Osteoblast (primary cell): ENCODE data around the gene TIAM2. TPM values are rescaled to one million over a fixed set of nuclear protein-coding genes. Genes with fewer than 3 reads are reported as not detected.

Experiments used
- DNase-seq: peaks from one replicate; pipeline ENCODE4 v3.0.0; 2011; ENCODE audit warnings: low spot score, mixed read lengths; ENCODE audit not compliant: insufficient read length; ENCODE audit errors: missing footprints
- H2AFZ ChIP-seq: 2 replicates; pipeline ENCODE4 v1.6.0; 2011; ENCODE audit warnings: mild to moderate bottlenecking, low read length
- H3K27ac ChIP-seq: 2 replicates; pipeline ENCODE4 v1.5.1; 2011; ENCODE audit warnings: mild to moderate bottlenecking, low read depth, low read length, moderate library complexity
- H3K27me3 ChIP-seq: 2 replicates; pipeline ENCODE4 v1.6.0; 2012; ENCODE audit warnings: mild to moderate bottlenecking, control low read depth, inconsistent platforms, low read length, moderate library complexity; ENCODE audit not compliant: insufficient read depth
- H3K36me3 ChIP-seq: 2 replicates; pipeline ENCODE4 v1.5.1; 2011; ENCODE audit warnings: mild to moderate bottlenecking, low read length, control low read depth, moderate library complexity; ENCODE audit not compliant: insufficient read depth
- H3K4me1 ChIP-seq: 2 replicates; pipeline ENCODE4 v1.5.1; 2011; ENCODE audit warnings: mild to moderate bottlenecking, low read length, control low read depth, moderate library complexity; ENCODE audit not compliant: insufficient read depth
- H3K4me2 ChIP-seq: 2 replicates; pipeline ENCODE4 v1.6.0; 2011; ENCODE audit warnings: mild to moderate bottlenecking, low read length; ENCODE audit not compliant: insufficient read depth
- H3K4me3 ChIP-seq: fragments of 200-600 bp; sonication (generic); 3 replicates; pipeline ENCODE4 v1.5.1; 2012; ENCODE audit warnings: mild to moderate bottlenecking, low read length, inconsistent platforms; ENCODE audit not compliant: insufficient read depth
- H3K79me2 ChIP-seq: 2 replicates; pipeline ENCODE4 v1.6.0; 2012; ENCODE audit warnings: mild to moderate bottlenecking, low read length, control low read depth, inconsistent platforms; ENCODE audit not compliant: insufficient read depth
- H3K9me3 ChIP-seq: 2 replicates; pipeline ENCODE4 v1.5.1; 2011; ENCODE audit warnings: low read depth, low read length, control low read depth
- H4K20me1 ChIP-seq: 2 replicates; pipeline ENCODE4 v1.6.0; 2012; ENCODE audit warnings: mild to moderate bottlenecking, low read length, control low read depth; ENCODE audit not compliant: insufficient read depth
- total RNA-seq: library from RNA; depleted of rRNA; stranded (reverse); fragments of >200 nt; gene quantifications from 2 replicates; pipeline ENCODE4 v1.2.3, GENCODE V29; 2012
- TF ChIP-seq, protein P1 (sequence below): IDR thresholded peaks from 2 replicates; pipeline ENCODE4 v1.5.1; 2011; ENCODE audit warnings: mild to moderate bottlenecking, low read depth, low read length, moderate library complexity; ENCODE audit errors: extremely low read depth

Gene TIAM2
- total RNA-seq, 1 donor, result 31.8 TPM

DNA sequence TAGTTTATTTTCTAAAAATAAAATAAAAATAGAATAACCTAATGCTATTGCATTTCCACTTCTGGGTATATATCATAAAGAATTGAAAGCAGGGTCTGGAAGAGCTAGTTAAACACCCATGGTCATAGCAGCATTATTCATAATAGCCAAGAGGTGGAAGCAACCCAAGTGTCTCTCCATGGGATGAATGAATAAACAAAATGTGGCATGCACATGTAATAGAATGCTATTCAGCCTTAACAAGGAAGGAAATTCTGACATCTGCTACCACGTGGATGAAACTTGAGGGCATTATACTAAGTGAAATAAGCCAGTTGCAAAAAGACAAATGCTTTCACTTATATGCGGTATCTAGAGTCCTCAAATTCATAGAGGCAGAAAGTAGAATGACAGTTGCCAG, 130.8 kb downstream of the TIAM2 start:
- H3K4me2 ChIP-seq, result no peak overlapping the region
- H3K27me3 ChIP-seq, result no peaks in the 10 kb centered on the region
- no peak overlapping the region for H3K4me3 ChIP-seq
- H3K4me1 ChIP-seq, result peaks cover 36% of the 10 kb centered on the region
- peaks cover 7% of the 10 kb centered on the region for H3K36me3 ChIP-seq
- no peak overlapping the region for H3K27ac ChIP-seq
- H3K9me3 ChIP-seq, result no peaks in the 10 kb centered on the region
- H2AFZ ChIP-seq, result no peak overlapping the region
- H4K20me1 ChIP-seq, result no peaks in the 10 kb centered on the region
- H3K79me2 ChIP-seq, result peaks cover 46% of the 10 kb centered on the region
- TF ChIP-seq, protein P1, sequence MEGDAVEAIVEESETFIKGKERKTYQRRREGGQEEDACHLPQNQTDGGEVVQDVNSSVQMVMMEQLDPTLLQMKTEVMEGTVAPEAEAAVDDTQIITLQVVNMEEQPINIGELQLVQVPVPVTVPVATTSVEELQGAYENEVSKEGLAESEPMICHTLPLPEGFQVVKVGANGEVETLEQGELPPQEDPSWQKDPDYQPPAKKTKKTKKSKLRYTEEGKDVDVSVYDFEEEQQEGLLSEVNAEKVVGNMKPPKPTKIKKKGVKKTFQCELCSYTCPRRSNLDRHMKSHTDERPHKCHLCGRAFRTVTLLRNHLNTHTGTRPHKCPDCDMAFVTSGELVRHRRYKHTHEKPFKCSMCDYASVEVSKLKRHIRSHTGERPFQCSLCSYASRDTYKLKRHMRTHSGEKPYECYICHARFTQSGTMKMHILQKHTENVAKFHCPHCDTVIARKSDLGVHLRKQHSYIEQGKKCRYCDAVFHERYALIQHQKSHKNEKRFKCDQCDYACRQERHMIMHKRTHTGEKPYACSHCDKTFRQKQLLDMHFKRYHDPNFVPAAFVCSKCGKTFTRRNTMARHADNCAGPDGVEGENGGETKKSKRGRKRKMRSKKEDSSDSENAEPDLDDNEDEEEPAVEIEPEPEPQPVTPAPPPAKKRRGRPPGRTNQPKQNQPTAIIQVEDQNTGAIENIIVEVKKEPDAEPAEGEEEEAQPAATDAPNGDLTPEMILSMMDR, result no peak
- DNase-seq, result no peak

DNA sequence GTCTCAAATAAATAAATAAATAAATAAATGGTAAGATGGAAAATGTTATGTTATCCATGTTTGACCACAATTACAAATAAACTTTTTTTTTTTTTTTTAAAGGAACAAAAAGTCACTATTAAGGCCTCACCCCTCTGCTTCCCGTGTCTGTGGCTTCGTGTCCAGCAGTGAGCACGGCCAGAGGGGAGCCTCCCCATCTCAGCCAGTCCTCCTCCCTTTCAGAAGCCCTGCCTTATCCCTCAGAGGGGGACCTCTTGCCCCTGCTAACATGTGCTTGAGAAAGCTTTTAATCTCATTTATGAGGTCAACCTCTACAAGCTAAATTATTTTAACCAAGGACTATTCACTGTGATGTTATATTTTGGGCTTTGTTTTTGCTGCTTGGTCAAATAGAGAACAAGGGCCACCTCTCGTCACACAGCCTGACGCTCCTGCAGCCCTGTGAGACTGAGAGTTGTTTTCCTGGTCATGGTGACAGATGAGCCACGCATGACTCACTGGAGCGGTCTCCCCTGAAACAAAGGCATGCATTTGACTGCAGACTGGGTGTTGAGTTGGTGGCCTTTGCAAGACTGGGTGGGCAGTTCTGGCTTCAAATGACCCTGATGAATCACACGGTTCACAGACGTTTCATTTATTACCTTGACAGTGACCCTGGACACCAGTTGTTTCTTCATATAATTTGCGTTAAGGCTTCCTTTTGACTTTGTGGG, 131.8 kb downstream of the TIAM2 start:
- peak overlapping the region; percentile 78 for H3K27ac ChIP-seq
- DNase-seq, result peak; percentile 89

DNA sequence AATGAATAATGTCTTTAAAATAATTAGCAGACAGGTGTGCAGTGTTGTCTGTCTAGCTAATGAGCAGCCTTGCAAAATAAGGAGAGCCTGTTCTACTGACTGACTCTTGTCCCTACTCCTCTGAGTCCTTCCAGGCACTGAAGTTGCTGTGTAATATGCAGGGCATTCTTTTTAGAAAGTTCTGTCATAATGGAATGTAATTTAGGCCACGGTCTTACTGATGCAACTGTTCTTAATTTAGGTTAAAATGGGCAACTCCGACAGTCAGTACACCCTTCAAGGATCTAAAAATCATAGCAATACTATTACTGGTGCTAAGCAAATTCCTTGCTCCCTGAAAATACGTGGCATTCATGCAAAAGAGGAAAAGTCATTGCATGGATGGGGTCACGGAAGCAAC, 133.9 kb downstream of the TIAM2 start:
- Histone ChIP-seq H3K4me3 (no peak overlapping the region), H2AFZ (no peak overlapping the region), H3K27ac (no peak overlapping the region), H3K79me2 (peaks cover 33% of the 10 kb centered on the region), H3K4me1 (peaks cover 19% of the 10 kb centered on the region), H3K36me3 (peaks cover 11% of the 10 kb centered on the region), H3K27me3 (no peaks in the 10 kb centered on the region), H4K20me1 (peaks cover 3% of the 10 kb centered on the region), H3K9me3 (no peaks in the 10 kb centered on the region), H3K4me2 (no peak overlapping the region)
- TF ChIP-seq, protein P1, result no peak
- no peak for DNase-seq

More for the DNA sequence above, 131.8 kb downstream of the TIAM2 start:
- no peak overlapping the region for H2AFZ ChIP-seq
- no peak overlapping the region for H3K4me3 ChIP-seq
- TF ChIP-seq, protein P1, result no peak
- peaks cover 7% of the 10 kb centered on the region for H3K36me3 ChIP-seq
- H3K4me2 ChIP-seq, result peak overlapping the region; percentile 37
- no peaks in the 10 kb centered on the region for H3K9me3 ChIP-seq
- peaks cover 28% of the 10 kb centered on the region for H3K4me1 ChIP-seq
- H3K79me2 ChIP-seq, result peaks cover 38% of the 10 kb centered on the region
- H4K20me1 ChIP-seq, result no peaks in the 10 kb centered on the region
- H3K27me3 ChIP-seq, result no peaks in the 10 kb centered on the region

DNA sequence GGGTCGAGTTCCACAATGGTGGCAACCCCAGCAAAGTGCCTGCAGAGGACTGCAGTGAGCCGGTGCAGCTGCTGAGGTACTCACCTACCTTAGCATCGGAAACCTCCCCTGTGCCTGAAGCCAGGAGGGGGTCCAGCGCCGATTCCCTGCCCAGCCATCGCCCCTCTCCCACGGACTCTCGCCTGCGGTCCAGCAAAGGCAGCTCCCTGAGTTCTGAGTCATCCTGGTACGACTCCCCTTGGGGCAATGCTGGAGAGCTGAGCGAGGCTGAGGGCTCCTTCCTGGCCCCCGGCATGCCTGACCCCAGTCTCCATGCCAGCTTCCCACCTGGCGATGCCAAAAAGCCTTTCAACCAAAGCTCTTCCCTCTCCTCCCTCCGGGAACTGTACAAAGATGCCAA, 134.6 kb downstream of the TIAM2 start:
- peaks cover 29% of the 10 kb centered on the region for H3K79me2 ChIP-seq
- H3K27me3 ChIP-seq, result no peaks in the 10 kb centered on the region
- no peak for DNase-seq
- no peak overlapping the region for H3K4me2 ChIP-seq
- peak overlapping the region; percentile 25 for H3K27ac ChIP-seq
- peaks cover 22% of the 10 kb centered on the region for H3K4me1 ChIP-seq
- H3K4me3 ChIP-seq, result no peak overlapping the region
- no peaks in the 10 kb centered on the region for H3K9me3 ChIP-seq
- TF ChIP-seq, protein P1, result no peak
- H3K36me3 ChIP-seq, result peaks cover 11% of the 10 kb centered on the region
- H2AFZ ChIP-seq, result no peak overlapping the region
- H4K20me1 ChIP-seq, result peaks cover 3% of the 10 kb centered on the region
